M059J (cell line): ENCODE measurements around the gene SORCS2. TPM values are rescaled to one million over a fixed set of nuclear protein-coding genes. Genes with fewer than 3 reads are reported as not detected.

ENCODE experiments used
- DNase-seq: peaks from one replicate; pipeline ENCODE4 v3.0.0-alpha.2; 2012; ENCODE audit warnings: low read depth
- total RNA-seq: library from RNA; depleted of rRNA; stranded (reverse); fragments of >200 nt; shearing (Covaris generic); gene quantifications from 2 replicates; pipeline ENCODE4 v1.2.3, GENCODE V29; 2014

The SORCS2 gene
- total RNA-seq, 1 experiment from 2014 or later, result 0.02 TPM

DNA sequence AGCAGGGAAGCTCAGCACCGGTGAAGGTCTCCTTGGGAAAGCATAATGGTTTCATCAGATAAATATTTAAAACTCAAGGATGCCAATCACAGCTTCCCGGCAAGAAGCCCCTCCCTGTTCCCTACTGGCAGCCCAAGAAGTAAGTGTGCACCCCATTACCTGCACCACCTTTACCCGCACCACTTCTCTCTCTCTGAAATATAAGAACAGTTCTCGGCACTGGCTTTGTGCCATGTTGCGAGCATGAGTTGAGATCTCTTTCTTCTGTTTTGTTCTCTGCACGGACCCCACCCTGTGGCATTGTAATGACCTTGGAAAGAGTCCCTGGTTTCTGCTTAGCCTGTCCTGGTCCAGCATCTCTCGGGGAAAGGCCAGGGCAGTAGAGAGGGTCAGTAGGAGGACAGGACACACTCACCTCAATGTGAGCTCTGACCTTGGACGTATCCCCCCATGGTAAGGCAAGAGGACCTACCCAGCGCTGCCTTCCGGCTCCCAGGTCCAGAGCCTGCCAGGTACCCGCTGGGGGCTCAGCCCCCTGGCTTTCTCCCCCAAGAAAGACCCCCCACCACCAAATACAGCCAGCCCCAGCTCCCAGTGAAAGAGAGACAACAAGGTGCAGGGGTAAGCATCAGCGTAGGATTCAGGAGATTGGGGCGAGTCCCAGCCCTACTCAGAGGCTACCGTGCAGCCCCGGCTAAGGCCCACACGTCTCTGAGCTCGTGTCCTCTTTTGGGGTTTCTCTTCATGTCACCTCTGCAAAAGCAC is 161.7 kb downstream of the SORCS2 start:
- no peak for DNase-seq

DNA sequence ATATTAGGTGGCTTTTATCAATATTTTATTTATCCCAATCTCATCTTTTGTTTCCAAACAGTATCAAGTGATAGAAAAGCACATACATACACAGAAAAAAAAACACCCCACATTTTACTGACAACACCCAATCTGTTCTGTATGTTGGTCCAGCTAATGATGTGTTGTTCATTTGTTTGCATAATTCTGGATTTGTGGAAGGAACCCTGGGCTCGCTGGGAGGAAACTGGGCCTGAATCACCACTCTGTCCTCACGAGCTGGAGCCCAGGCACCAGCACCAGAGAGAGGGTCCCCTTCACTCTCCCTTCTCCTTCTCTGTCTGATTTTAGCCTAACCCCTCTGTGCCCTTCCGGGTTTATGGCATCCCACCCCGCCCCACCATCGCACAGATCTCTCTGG is 162.6 kb downstream of the SORCS2 start:
- no peak for DNase-seq

DNA sequence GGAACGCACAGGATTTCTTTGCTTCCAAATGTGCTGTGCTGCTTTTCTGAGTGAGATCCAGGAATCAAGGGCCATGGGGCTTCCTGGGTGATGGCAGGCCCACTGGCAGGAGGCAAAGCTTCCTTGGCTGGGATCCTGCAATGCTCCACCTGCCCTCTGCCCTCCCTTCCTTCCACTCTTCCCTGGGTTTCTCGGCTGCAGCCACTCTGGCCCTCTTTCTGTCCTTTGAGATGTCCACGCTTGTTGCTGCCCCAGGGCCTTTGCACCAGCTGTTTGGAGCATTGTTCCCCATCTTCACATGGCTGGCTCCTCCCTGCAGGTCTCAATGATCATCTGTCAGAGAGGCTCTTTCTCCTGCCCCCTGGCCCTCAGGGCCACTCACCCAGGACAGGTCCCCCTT is 163.5 kb downstream of the SORCS2 start:
- no peak for DNase-seq

DNA sequence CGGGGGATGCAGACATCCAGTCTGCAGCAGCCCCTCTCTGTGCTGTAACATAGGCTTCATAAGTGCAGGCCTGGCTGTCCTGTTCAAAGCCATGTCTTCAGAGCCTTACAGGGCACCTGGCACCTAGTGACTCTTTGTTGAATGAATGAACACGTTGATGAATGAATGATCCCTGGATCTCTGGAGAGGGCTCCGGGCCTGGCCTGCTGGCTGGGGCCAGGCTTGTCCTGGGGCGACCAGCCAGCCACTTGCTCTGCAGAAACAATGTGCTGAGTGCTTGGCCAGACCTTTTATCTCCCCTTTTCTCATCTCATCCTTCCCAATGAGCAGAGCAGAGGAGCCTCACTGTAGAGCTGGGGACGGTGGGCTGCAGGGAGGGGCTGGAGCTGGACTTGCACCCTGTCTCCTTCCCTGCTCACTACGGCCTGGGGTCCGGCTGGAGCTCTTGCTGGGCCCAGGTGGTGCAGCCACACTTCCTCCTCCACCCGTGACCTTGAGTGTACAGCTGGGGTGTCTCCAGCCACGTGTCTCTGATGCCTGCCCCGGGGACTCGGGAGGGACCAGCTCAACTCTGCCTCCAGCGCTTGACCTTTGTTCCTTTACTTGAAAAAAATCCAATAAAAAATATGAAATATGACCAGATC is 164.5 kb downstream of the SORCS2 start:
- no peak for DNase-seq

DNA sequence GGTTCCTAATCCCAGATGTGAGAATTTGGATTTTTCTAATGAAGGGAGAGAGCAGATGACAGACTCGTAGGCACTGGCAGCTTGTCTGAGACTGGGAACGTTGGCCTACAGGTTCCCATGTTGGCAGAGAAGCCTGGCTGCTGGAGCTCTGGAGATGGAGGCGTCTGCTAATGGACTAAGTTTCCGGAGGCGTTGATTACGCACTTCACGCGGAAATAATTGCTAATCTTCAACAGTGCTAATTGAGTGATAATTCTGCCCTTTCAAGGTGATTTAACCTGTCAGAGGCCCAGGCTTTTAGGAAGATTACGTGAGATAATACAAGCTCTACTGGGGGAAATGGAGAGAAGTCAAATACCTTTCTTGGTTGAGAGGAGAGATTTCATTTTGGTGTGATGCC is 165.0 kb downstream of the SORCS2 start:
- no peak for DNase-seq

DNA sequence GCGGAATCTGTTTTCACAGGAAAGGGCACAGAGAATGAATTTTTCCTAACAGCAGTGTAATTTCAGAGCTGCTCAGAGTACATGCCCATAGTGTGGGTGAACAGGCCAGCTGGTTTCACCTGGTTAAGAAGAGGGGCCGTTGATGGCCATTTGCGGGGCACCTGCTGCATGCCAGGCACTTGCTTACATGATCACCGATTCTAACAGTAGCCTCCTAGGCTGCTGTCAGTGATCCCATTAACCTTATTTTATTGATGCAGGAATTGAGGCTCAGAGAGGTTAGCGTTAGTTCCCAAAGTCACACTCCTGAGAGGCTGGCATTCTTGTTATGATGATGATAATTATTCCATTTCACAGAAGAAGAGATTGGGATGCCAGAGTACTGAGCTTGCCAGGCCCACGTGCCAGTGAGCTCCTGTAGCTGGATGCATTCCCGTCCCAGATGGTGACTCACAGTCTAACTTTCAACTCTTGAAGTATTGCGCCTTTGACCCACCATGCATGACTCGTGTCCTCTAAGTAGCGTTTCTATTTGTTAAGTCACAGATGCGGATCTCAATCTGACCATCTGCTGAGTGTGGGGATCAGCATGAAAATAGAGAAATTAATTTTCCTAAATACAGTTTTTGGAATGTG is 165.9 kb downstream of the SORCS2 start:
- DNase-seq, result peak; percentile 87

DNA sequence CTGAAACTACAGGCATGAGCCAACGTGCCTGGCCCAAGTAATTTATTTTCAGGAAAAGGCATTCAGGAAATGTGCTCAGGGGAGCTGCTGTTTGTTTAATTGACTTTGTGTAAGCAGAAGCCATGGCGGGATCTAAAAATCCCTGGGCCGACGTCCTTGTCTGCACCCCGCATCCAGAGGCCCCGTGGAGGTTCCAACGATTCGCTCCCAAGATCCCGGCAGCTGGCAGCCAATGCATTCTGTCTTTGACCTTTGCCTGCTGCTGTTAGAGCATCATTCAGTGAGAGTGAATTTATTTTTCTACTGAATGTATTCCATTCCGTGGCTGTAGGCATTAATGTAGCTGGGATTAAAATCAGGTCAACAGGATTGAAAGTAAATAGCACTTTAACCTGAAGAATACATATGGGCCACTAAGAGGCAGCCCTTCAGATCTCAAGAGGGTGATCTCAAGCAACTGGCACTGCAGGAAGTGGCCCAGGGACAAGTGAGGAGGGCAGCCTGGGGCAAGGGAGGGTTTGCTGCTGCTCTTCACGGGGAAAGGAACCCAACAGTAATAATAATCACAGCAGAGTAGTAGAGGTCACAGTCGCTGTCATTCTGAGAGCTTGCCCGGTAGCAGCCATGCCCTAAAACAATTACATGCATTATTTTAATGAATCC is 167.2 kb downstream of the SORCS2 start:
- DNase-seq, result no peak

DNA sequence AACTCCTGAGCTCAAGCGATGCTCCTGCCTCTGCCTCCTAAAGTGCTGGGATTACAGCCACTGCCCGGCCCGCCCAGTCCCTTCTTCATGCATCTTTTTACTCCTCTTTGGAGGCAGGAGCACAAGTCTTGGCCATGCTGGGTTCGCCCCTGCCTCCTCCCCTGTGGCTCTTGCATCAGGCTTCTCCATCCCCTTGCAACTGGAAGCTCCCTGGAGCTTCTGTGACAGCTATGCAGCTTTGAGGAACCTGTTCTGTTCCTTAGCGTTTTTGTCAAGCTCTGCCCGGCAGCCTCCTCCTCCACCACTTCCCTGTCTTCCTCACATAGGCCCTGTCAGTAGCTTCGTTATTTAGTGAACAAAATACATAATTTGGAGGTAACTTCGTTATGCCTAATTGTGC is 168.5 kb downstream of the SORCS2 start:
- no peak for DNase-seq

DNA sequence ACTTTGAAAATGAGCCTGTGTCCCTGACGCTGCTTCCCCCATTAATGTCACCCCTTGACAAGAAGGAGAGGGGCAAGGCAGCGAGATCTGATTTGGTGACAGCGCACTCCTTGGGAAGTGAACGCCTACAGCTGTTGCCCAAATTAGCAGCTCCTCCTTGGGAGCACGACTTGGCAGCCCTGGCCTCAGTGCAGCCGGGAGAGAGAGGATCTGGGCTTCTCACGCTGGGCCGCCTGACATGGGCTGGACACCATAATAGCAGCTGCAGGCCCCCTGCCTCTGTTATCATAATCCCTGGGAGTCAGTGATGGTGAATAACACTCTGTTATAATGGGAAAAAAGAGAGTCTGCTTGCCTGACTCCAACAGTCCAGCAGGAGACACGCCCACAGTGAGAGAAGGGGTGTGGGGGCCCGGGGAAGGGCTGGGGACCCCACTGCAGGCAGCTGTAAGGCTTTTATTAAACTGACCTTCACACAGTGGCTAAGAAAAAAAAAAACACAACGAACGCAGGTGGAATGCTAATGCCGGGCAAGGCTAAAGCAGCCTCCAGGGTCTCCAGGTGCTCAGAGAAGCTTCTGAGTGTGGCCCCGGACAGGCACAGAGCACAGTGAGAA is 169.1 kb downstream of the SORCS2 start:
- no peak for DNase-seq

DNA sequence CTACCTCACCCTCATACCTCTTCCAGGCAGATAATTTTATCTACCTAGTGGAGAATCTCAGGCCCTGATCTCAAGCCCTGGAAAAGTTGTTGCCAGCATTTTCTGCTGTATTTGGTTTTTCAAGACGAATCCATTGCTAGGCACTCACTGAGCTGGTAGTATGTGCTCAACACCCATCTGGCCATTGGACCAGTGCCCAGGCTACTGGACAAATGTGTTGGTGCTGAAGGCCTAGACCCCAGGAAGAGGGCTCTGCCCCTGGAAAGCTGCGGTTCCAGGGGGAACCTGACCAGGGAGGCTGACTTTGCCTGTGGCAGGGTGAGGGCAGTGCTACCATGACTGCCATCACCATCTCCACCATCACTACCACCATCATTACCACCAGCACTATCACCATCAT is 170.0 kb downstream of the SORCS2 start:
- no peak for DNase-seq

DNA sequence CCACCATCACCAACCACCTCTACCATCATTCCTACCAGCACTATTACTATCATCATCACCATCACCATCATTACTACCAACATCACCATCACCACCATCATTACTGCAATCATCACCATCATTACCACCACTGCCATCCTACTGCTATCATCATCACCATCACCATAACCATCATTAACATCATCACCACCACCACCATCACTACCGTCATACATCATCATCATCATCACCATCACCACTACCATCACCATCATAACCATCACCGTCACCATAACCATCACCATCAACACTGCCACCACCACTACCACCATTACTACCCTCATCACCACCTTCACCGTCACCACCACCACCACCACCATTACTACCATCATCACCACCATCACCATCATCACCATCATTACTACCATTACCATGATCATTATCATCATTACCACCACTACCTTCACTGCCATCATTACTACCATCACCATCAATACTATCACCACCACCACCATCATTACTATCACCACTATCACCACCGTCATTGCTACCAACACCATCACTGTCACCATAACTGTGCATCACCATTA is 170.6 kb downstream of the SORCS2 start:
- DNase-seq, result no peak

DNA sequence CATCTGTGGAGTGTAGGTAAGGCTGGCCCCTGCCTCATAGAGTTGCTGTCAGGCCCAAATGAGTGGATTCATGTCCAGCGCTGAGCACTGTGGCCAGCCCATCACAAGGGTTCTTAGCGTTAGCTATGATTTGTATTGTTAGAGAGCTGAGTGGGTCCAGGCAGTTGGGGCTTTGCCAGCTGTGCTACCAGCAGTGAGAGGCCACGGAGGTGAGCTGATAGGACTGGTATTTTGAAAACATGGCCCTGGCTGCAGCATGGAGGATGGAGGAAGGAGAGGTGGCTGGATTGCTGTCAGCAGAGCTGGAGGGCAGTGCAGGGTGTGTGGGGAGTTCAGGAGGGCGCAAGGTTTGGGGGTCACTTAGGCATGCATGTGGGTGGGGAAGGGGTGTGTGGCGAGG is 172.6 kb downstream of the SORCS2 start:
- no peak for DNase-seq

DNA sequence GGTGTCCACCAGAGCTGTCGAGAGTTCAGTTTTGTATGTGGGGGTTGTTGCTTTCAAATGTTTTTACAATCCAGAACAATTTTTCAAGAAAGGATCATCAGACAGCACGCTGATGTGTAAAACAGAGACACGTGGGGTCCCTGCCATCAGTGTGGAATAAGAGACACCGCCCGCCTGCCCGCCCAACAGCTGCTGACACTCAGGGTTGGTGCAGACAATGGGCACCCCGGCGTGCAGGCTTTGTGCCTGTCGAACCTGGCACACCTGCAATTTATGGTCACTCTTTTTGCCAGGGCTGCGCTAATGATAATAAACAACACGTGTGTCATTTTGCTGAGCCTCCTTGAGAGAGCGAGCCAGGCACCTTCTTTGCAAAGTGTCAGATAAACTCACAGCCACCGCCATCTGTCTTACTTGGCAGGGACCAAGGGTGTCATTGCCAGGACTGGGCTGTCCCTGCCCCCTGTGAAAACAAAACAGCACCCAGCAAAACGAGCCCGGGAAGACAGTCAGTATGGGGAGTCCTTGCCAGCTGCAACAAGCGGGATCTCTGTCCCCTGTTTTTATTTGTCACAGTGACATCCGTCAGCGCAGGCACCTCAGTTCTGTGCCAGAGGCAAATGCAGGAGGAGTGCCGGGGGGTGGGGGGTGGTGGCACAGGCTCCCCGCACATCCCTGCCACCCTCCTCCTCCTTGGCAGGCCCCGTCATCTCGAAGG is 173.3 kb downstream of the SORCS2 start:
- DNase-seq, result no peak

DNA sequence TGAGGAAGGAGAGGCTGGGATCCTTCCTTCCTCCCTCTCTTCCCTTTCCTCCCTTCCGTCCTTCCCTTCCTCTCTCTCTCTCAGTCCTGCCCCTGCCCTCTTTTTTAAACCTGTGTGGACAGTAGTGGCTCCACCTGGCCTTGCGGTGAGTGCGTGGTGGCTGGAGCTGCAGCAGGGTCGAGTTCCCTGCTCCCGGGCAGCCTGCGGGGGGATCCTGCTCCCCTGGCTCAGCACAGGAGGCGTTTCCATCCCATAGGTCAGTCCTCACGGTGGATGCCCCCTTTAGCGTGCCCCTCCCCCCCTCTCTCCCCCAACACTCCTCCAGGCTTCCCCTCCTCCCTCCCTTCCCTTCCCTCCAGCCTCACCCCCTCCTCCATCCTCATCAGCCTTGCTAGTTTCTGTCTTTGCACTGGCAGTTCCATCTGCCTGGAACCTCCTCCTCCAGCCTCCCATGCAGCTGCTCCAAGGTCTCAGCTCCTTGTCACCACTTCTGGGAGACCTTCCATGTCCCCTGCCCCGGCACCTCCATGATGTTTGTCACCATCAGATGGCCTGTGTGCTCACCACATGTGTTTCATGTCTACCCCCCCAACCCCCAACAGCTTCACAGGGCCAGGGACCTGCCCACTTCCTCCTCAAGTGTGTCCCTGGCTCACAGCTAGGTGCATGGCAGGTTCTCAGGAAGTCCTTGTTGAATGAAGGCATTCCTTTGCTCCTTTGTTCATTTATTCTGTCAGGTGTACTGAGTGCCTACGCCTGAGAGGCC is 174.0 kb downstream of the SORCS2 start:
- no peak for DNase-seq

DNA sequence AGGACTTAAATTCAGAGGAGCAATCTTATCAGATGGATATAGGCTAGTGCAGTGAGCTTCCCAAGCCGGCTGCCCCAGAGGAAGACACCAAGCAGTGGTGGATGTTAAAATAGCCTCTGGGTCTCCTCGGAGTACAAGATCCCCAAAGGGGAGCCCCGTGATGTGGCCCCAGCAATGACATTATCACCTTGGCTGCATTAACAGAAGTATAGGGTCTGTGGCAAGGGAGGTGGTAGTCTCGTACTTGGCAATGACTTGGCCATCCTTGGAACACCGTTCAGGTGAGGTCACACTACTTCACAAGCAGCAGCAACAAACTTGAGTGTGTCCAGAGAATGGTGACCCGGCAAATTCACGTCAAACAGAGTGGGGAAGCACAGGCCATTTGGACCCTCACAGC is 174.6 kb downstream of the SORCS2 start:
- DNase-seq, result no peak

DNA sequence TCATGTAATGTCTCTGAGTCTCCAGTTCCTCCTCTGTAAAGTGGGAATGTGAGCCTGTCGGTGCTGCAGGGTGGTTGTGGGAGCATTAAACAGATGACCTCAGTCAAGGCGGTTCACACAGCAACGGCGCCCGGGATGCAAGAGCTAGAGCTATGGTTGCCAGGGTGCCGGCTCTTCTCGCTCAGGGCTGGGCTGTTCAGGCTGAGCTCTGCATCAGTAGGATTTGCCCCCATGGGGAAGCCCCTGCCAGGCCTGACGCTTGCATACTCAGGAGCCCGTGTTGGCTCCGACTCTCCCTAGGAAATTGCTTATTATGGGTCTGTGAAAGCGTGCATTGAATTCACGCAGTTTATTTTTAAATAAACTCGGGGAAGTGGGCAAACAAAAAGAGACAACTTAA is 175.1 kb downstream of the SORCS2 start:
- no peak for DNase-seq

DNA sequence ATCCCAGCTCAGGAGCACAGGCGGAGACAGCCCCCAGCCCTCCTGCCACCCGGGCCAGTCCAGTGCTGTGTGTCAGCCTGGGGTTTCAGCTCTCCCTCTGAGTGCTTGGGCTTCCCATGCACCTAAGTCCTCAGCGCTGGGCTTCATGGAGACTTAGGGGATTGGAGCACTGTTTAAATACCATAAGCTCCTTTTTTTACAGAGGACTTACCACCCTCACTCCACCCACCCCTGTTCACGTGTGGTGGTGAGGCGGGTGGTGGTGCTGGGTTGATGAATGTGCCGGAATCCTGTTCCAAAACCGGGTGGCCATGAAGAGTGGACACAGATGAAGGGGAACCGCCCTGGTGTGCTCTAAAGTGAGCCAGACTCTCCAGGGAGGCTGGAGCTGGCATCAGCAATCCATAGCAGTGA is 175.5 kb downstream of the SORCS2 start:
- no peak for DNase-seq

DNA sequence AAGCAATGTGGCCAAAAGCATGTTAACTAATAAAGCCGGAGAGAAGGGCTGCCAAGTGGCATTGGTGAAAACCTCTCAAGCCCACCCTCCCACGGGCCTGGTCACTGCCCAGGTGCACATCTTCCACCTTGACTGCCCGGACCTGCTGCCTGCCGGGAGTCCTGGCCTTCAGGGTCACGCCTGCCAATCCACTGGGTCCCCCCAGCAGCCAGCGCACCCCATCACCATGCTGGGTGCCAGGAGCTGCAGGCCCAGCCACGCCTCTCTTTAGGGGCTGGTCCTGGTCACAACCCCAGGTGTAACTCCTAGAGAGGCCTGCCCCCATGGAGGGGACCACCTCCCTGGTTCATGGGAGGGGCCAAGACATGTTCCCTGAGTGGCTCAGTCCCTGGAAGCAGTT is 176.0 kb downstream of the SORCS2 start:
- no peak for DNase-seq

DNA sequence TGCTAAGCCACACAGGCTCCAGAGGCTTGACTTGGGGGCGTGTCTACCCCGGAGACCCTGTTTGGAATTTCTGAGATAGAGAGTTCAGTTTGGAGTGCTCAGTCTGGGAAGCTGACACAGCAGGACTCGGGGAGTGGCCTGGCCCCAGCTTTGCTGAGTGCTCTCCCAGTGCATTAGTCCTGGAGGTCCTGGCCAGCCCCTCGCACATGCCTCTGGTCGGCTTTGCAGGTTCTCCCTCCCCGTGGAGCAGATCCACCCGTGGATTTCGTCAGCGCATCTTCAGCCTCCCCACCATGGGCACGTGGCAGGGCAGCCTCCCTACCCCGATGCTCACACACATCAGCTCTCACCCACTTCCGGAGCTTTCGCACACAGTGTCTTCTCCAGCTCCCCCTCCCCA is 177.2 kb downstream of the SORCS2 start:
- no peak for DNase-seq

DNA sequence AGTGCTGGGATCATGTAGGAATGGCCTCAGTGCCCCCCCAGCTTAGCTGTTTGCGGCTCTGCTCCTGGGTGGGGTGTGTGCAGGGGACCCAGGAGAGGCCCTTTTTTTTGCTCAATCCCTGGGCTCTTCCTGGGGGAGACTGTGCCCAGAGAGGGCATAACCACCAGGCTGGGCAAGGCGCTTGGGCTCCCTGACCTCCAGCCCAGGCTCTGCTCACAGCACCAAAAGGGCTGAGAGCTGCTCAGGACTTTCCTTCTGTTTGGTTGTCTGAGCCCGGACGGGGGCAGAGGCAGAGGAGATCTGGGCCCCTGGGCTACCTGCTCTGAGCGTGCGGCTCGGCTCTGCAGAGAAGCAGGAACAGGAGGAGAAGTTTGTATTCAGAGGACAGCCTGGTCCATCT is 177.7 kb downstream of the SORCS2 start:
- DNase-seq, result no peak
